ENCODE data around the gene ADAMTSL5. TPM values are rescaled to one million over a fixed set of nuclear protein-coding genes. Genes with fewer than 3 reads are reported as not detected.

ADAMTSL5 gene
- total RNA-seq, 1 donor from 2014 or later, result 5.0 TPM

GRCh38 chr19:1468821-1469254 lies 44.0 kb downstream of the ADAMTSL5 start:
- intact Hi-C loops (cut with micrococcal nuclease), result loop anchor here (10.0 kb wide), 1 partner anchor 286 kb away; the partner anchor contains the start of gene ONECUT3

GRCh38 chr19:1468274-1468820 lies 44.5 kb downstream of the ADAMTSL5 start:
- intact Hi-C loops (cut with micrococcal nuclease), result loop anchor here (10.0 kb wide), 1 partner anchor 286 kb away; the partner anchor contains the start of gene ONECUT3

GRCh38 chr19:1467490-1468273 lies 45.1 kb downstream of the ADAMTSL5 start:
- intact Hi-C loops (cut with micrococcal nuclease), result loop anchor here (10.0 kb wide), 1 partner anchor 287 kb away; the partner anchor contains the start of gene ONECUT3

- intact Hi-C loops (cut with micrococcal nuclease), result loop anchor here (10.0 kb wide), 1 partner anchor 288 kb away; the partner anchor contains the start of gene ONECUT3
Measured at GRCh38 chr19:1467215-1467489, 45.7 kb downstream of the ADAMTSL5 start.

- intact Hi-C loops (cut with micrococcal nuclease), result loop anchor here (10.0 kb wide), 1 partner anchor 288 kb away; the partner anchor contains the start of gene ONECUT3
Measured at GRCh38 chr19:1466461-1467214, 46.2 kb downstream of the ADAMTSL5 start.

- intact Hi-C loops (cut with micrococcal nuclease), result loop anchor here (10.0 kb wide), 1 partner anchor 289 kb away; the partner anchor contains the start of gene ONECUT3
Measured at GRCh38 chr19:1466018-1466460, 46.8 kb downstream of the ADAMTSL5 start.

- intact Hi-C loops (cut with micrococcal nuclease), result loop anchor here (10.0 kb wide), 1 partner anchor 289 kb away; the partner anchor contains the start of gene ONECUT3
Measured at GRCh38 chr19:1465191-1466016, 47.4 kb downstream of the ADAMTSL5 start.

GRCh38 chr19:1461862-1462261 lies 51.0 kb downstream of the ADAMTSL5 start:
- intact Hi-C loops (cut with micrococcal nuclease), result loop anchor here (10.0 kb wide), 1 partner anchor 293 kb away; the partner anchor contains the start of gene ONECUT3

GRCh38 chr19:1460033-1460995 lies 52.5 kb downstream of the ADAMTSL5 start:
- intact Hi-C loops (cut with micrococcal nuclease), result loop anchor here (10.0 kb wide), 1 partner anchor 294 kb away; the partner anchor contains the start of gene ONECUT3

GRCh38 chr19:1459479-1459878 lies 53.3 kb downstream of the ADAMTSL5 start:
- intact Hi-C loops (cut with micrococcal nuclease), result no loop called here

GRCh38 chr19:1457892-1458291 lies 54.9 kb downstream of the ADAMTSL5 start:
- intact Hi-C loops (cut with micrococcal nuclease), result no loop called here

GRCh38 chr19:1457031-1457739 lies 55.6 kb downstream of the ADAMTSL5 start:
- intact Hi-C loops (cut with micrococcal nuclease), result no loop called here

- intact Hi-C loops (cut with micrococcal nuclease), result no loop called here
Measured at GRCh38 chr19:1456121-1456900, 56.5 kb downstream of the ADAMTSL5 start.

GRCh38 chr19:1455336-1456120 lies 57.3 kb downstream of the ADAMTSL5 start:
- intact Hi-C loops (cut with micrococcal nuclease), result no loop called here
